ENCODE results near the gene CDON.

DNA sequence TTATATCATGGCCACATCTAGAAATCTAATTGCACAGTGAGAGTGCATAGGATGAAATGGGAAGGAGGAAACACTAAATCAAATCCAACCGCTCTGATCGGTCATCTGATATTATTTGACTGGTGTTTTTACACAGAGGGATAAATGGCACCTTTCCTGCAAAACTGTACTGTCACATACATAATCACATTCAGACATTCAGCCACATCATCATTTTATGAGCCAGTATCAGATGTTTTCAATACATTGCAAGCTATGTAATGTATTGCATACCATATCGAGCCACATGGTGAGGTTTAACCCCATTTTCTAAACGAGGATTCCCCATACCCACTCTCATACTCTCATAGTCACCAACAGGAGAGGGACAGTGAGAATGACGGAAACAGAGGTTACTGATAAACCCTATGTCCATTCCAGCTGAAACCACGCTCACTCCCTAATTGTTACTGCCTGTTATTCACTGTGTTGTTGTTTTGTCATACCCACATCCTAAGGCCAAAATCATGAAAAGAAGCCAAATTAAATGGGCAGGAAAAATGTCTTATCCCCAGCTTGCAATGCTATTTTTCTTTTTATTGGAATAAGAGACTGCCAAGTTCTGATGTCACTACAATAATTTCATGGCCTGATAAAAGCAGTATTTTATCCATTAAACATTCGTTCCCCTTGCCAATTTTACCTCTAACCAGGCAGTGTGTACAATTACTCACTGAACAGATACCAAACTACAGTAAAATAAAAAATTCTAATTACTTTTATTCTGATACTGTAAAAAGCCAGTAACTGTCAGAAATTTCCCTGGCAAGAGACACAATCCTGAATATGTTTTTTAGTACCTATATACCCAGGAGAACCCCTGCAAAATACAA, 9.0 kb downstream of the CDON start:
- TF ChIP-seq, protein P1, sequence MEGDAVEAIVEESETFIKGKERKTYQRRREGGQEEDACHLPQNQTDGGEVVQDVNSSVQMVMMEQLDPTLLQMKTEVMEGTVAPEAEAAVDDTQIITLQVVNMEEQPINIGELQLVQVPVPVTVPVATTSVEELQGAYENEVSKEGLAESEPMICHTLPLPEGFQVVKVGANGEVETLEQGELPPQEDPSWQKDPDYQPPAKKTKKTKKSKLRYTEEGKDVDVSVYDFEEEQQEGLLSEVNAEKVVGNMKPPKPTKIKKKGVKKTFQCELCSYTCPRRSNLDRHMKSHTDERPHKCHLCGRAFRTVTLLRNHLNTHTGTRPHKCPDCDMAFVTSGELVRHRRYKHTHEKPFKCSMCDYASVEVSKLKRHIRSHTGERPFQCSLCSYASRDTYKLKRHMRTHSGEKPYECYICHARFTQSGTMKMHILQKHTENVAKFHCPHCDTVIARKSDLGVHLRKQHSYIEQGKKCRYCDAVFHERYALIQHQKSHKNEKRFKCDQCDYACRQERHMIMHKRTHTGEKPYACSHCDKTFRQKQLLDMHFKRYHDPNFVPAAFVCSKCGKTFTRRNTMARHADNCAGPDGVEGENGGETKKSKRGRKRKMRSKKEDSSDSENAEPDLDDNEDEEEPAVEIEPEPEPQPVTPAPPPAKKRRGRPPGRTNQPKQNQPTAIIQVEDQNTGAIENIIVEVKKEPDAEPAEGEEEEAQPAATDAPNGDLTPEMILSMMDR (IDR thresholded peaks at IDR 0.05 in 4 of 5, conservative IDR thresholded peaks at IDR 0.05 in 1 of 5): no peak
- TF ChIP-seq POLR2A (IDR thresholded peaks at IDR 0.05): no peak

Data from gastrocnemius medialis (tissue), 4 donors.